HG03060 (cell line): ENCODE results near the gene SUZ12.
"Not testable (repeated sequence)": the region's sequence is repeated elsewhere in the genome, so short reads cannot be mapped to it uniquely, and the experiment has no call there.

Experiments used
- ATAC-seq: cut with Tn5 transposase; IDR thresholded peaks from one replicate; pipeline ENCODE4 v1.9.1; 2021; ENCODE audit warnings: low read depth, moderate number of reproducible peaks; ENCODE audit not compliant: unreplicated experiment

SUZ12 gene

GRCh38 chr17:32033223-32033622 is 96.4 kb downstream of the SUZ12 start:
- ATAC-seq, result no peak

- ATAC-seq, result not testable (repeated sequence)
These were observed 97.0 kb downstream of the SUZ12 start for GRCh38 chr17:32033812-32034211.

GRCh38 chr17:32040246-32040645 is 103.4 kb downstream of the SUZ12 start:
- ATAC-seq, result not testable (repeated sequence)

- ATAC-seq, result not testable (repeated sequence)
These were observed 104.6 kb downstream of the SUZ12 start for GRCh38 chr17:32041306-32041875.

GRCh38 chr17:32042266-32042665 is 105.5 kb downstream of the SUZ12 start:
- ATAC-seq, result not testable (repeated sequence)

GRCh38 chr17:32045611-32046010 is 108.8 kb downstream of the SUZ12 start:
- not testable (repeated sequence) for ATAC-seq

- not testable (repeated sequence) for ATAC-seq
These were observed 110.9 kb downstream of the SUZ12 start for GRCh38 chr17:32047663-32048062.
